A549 (cell line): Measurements from ENCODE around the gene PPL. TPM values are rescaled to one million over a fixed set of nuclear protein-coding genes. Genes with fewer than 3 reads are reported as not detected.

Experiments used
- ATAC-seq, 2 experiments: fragments of 200-7000 bp in 1 of 2; fragments of >200 bp in 1 of 2; cut with Nextera tagmentation in 1 of 2; cut with Tn5 transposase in 1 of 2; 3 replicates each; pipeline versions ENCODE4 v1.8.0 to v1.9.1; 2018 to 2020; ENCODE audit warnings: mild to moderate bottlenecking in 1 of 2, moderate library complexity in 1 of 2
- CTCF ChIA-PET: fragments of 300-600 bp; sonication (Branson Sonifier 250); formaldehyde crosslinking; extraction: SDS; loops from one replicate; lab custom pipeline; 2021; ENCODE audit warnings: antibody characterized with exemption, inconsistent platforms; lab: Yijun Ruan, JAX
- POLR2A ChIA-PET: fragments of 350-600 bp; formaldehyde crosslinking; extraction: SDS; loops from one replicate; lab custom pipeline; 2021; ENCODE audit warnings: antibody characterized with exemption, inconsistent platforms; lab: Yijun Ruan, JAX
- DNase-seq, 2 experiments: peaks; one replicate each; pipeline versions ENCODE4 v3.0.0 to v3.0.0-alpha.2; 2011 to 2016; ENCODE audit warnings: low read depth in 1 of 2, low spot score in 1 of 2
- FAIRE-seq: peaks from 2 replicates; lab custom pipeline; 2011; peaks lifted over from hg19 to GRCh38; lab: Jason Lieb, UNC
- H3K27ac ChIP-seq, 2 experiments: fragments of >200 bp; sonication (Bioruptor Twin); formaldehyde crosslinking; 3 replicates each; pipeline ENCODE4 v1.5.1; 2016 to 2017
- H3K4me1 ChIP-seq: fragments of >200 bp; sonication (Bioruptor Twin); formaldehyde crosslinking; 3 replicates; pipeline ENCODE4 v1.6.1; 2016
- H3K4me2 ChIP-seq: fragments of >200 bp; sonication (Bioruptor Twin); formaldehyde crosslinking; 3 replicates; pipeline ENCODE4 v1.6.1; 2016
- H3K4me3 ChIP-seq: fragments of >200 bp; sonication (Bioruptor Twin); formaldehyde crosslinking; 3 replicates; pipeline ENCODE4 v1.5.1; 2016
- H3K9me3 ChIP-seq: fragments of >200 bp; sonication (Bioruptor Twin); formaldehyde crosslinking; 3 replicates; pipeline ENCODE4 v1.6.1; 2016
- BHLHE40 ChIP-seq: IDR thresholded peaks from 2 replicates; pipeline ENCODE4 v1.6.1; 2012; ENCODE audit warnings: low read depth, low read length, inconsistent platforms
- CEBPB ChIP-seq, 2 experiments: fragments of >200 bp in 1 of 2; sonication (Bioruptor Twin) in 1 of 2; formaldehyde crosslinking in 1 of 2; IDR thresholded peaks; 2 replicates each; pipeline ENCODE4 v1.6.1; 2012 to 2016
- CHD2 ChIP-seq: fragments of 150-350 bp; IDR thresholded peaks from 2 replicates; pipeline ENCODE4 v1.6.1; 2014; ENCODE audit warnings: low read length; ENCODE audit not compliant: partially characterized antibody
- CHD4 ChIP-seq: fragments of 200-600 bp; sonication (generic); IDR thresholded peaks from 2 replicates; pipeline ENCODE4 v1.6.1; 2016; ENCODE audit warnings: antibody characterized with exemption, mild to moderate bottlenecking, borderline replicate concordance
- E2F6 ChIP-seq: IDR thresholded peaks from 2 replicates; pipeline ENCODE4 v1.6.1; 2012; ENCODE audit warnings: low read depth, borderline replicate concordance
- EHMT2 ChIP-seq: fragments of 200-600 bp; sonication (generic); IDR thresholded peaks from 2 replicates; pipeline ENCODE4 v1.6.1; 2016; ENCODE audit warnings: antibody characterized with exemption, low read depth, mild to moderate bottlenecking, moderate library complexity
- ELK1 ChIP-seq: fragments of 150-350 bp; IDR thresholded peaks from 2 replicates; pipeline ENCODE4 v1.6.1; 2014; ENCODE audit warnings: low read depth, mild to moderate bottlenecking, low read length
- EP300 ChIP-seq, 2 experiments: fragments of >200 bp; sonication (Bioruptor Twin); formaldehyde crosslinking; IDR thresholded peaks; 2 replicates in 1 of 2; 3 replicates in 1 of 2; pipeline ENCODE4 v1.6.1; 2016 to 2017
- ESRRA ChIP-seq: fragments of 150-350 bp; IDR thresholded peaks from 2 replicates; pipeline ENCODE4 v1.6.1; 2014; ENCODE audit warnings: mild to moderate bottlenecking, low read length, borderline replicate concordance
- FOSL2 ChIP-seq, 2 experiments: fragments of 450-650 bp in 1 of 2; fragments of >200 bp in 1 of 2; sonication (Bioruptor Twin) in 1 of 2; formaldehyde crosslinking; IDR thresholded peaks; 2 replicates each; pipeline versions ENCODE4 v1.5.0 to v1.6.1; 2016 to 2020; ENCODE audit warnings: mild to moderate bottlenecking in 1 of 2, moderate library complexity in 1 of 2
- FOXS1 ChIP-seq: fragments of 250-450 bp; sonication (Bioruptor Pico); IDR thresholded peaks from 2 replicates; pipeline ENCODE4 v1.5.0; 2020; ENCODE audit warnings: mild to moderate bottlenecking, moderate library complexity
- GATA3 ChIP-seq: IDR thresholded peaks from 2 replicates; pipeline ENCODE4 v1.6.1; 2012; ENCODE audit warnings: borderline replicate concordance
- HEYL ChIP-seq: fragments of 250-450 bp; sonication (Bioruptor Pico); IDR thresholded peaks from 2 replicates; pipeline ENCODE4 v1.8.0; 2021; ENCODE audit warnings: mild to moderate bottlenecking, moderate library complexity
- HOXB5 ChIP-seq: fragments of 250-450 bp; sonication (Bioruptor Pico); IDR thresholded peaks from 2 replicates; pipeline ENCODE4 v1.5.0; 2020; ENCODE audit warnings: mild to moderate bottlenecking, moderate library complexity
- MAFK ChIP-seq: fragments of 450-650 bp; IDR thresholded peaks from 2 replicates; pipeline ENCODE4 v1.6.1; 2014; ENCODE audit not compliant: partially characterized antibody
- NR3C1 ChIP-seq: fragments of >200 bp; sonication (Bioruptor Twin); formaldehyde crosslinking; IDR thresholded peaks from 3 replicates; pipeline ENCODE4 v1.6.1; 2017
- PBX3 ChIP-seq: IDR thresholded peaks from 2 replicates; pipeline ENCODE4 v1.6.1; 2012
- RCOR1 ChIP-seq: fragments of 150-350 bp; IDR thresholded peaks from 2 replicates; pipeline ENCODE4 v1.6.1; 2014; ENCODE audit warnings: antibody characterized with exemption, low read length, low read depth
- RNF2 ChIP-seq: fragments of 200-600 bp; sonication (generic); IDR thresholded peaks from 2 replicates; pipeline ENCODE4 v1.6.1; 2016; ENCODE audit warnings: low read depth, mild to moderate bottlenecking, antibody characterized with exemption, moderate library complexity, borderline replicate concordance
- SMC3 ChIP-seq: fragments of >200 bp; sonication (Bioruptor Twin); formaldehyde crosslinking; IDR thresholded peaks from 3 replicates; pipeline ENCODE4 v1.6.1; 2018; ENCODE audit warnings: inconsistent platforms
- TFCP2L1 ChIP-seq: fragments of 250-450 bp; sonication (Bioruptor Pico); IDR thresholded peaks from 2 replicates; pipeline ENCODE4 v1.5.0; 2021; ENCODE audit warnings: mild to moderate bottlenecking
- ZNF302 ChIP-seq: fragments of 250-450 bp; sonication (Bioruptor Pico); IDR thresholded peaks from 2 replicates; pipeline ENCODE4 v1.9.0; 2021; ENCODE audit warnings: inconsistent platforms, mild to moderate bottlenecking, moderate library complexity
- ZSCAN20 ChIP-seq: fragments of 250-450 bp; sonication (Bioruptor Pico); IDR thresholded peaks from 2 replicates; pipeline ENCODE4 v1.8.0; 2022; ENCODE audit warnings: mild to moderate bottlenecking, moderate library complexity
- WGBS: methylation state at CpG from one replicate; pipeline ENCODE4 v1.1.6; 2017; ENCODE audit errors: missing lambda C conversion rate; 5-methylcytosine and 5-hydroxymethylcytosine counted together
- polyA plus RNA-seq, 4 experiments: library from polyadenylated mRNA; depleted of rRNA in 3 of 4; stranded (reverse); fragments of >200 nt; fragmentation: RNase III in 1 of 4; extraction: RNeasy Plus Mini Kit Qiagen cat#74134 plus additional on column Dnase treatment in 1 of 4; gene quantifications; 2 replicates in 3 of 4; 3 replicates in 1 of 4; pipeline ENCODE4 v1.2.3, GENCODE V29; 2011 to 2017

PPL gene
- polyA plus RNA-seq, 2 of the 4 experiments (the other 2 are of a cell fraction): 1.8 to 2.6 TPM

GRCh38 chr16:4886151-4886550 is 50.8 kb downstream of the PPL start:
- 95% methylated on average over 5 of the region's 5 CpGs for WGBS
- FAIRE-seq (no peak), DNase-seq (no peak)
- Histone ChIP-seq H3K4me2 (no peak overlapping the region), H3K4me1 (no peaks in the 10 kb centered on the region)
- ChIA-PET CTCF (no interaction called here), POLR2A (no interaction called here)
- no peak for TF ChIP-seq ZSCAN20 (CRISPR knock-in tag)
- TF ChIP-seq RNF2: no peak
- TF ChIP-seq E2F6: no peak
- no peak for TF ChIP-seq RCOR1
- no peak for TF ChIP-seq ESRRA
- TF ChIP-seq PBX3: no peak
- TF ChIP-seq NR3C1: no peak
- TF ChIP-seq MAFK: no peak
- no peak for TF ChIP-seq ELK1
- TF ChIP-seq CEBPB (IDR thresholded peaks at IDR 0.05): no peak
- TF ChIP-seq EP300 (IDR thresholded peaks at IDR 0.05): no peak
- no peak for TF ChIP-seq HEYL
- no peak for TF ChIP-seq GATA3
- TF ChIP-seq ZNF302 (CRISPR knock-in tag): no peak
- TF ChIP-seq SMC3: no peak
- TF ChIP-seq FOSL2 (IDR thresholded peaks at IDR 0.05): no peak
- no peak for TF ChIP-seq FOSL2 (CRISPR knock-in tag; IDR thresholded peaks at IDR 0.05)
- no peak for TF ChIP-seq CHD4
- no peak for TF ChIP-seq HOXB5
- no peak for TF ChIP-seq BHLHE40
- TF ChIP-seq CHD2: no peak
- TF ChIP-seq, all 56 proteins: peak for 0
- no peak overlapping the region for H3K27ac ChIP-seq
- no peaks in the 10 kb centered on the region for H3K9me3 ChIP-seq
- no peak for ATAC-seq
- H3K4me3 ChIP-seq: no peak overlapping the region

- ATAC-seq (no peak), FAIRE-seq (no peak), DNase-seq (no peak)
- TF ChIP-seq E2F6 (no peak), PBX3 (no peak), TFCP2L1 (CRISPR knock-in tag) (no peak), EHMT2 (no peak), FOXS1 (CRISPR knock-in tag) (no peak), HOXB5 (no peak)
- Histone ChIP-seq H3K4me1 (no peaks in the 10 kb centered on the region), H3K4me3 (no peak overlapping the region), H3K4me2 (no peak overlapping the region), H3K27ac (no peak overlapping the region), H3K9me3 (no peaks in the 10 kb centered on the region)
- ChIA-PET CTCF (interaction anchor here (0.6 to 2.2 kb wide), 3 partner anchors 41 to 249 kb away, joined by 3 to 7 read pairs (median 4); no protein-coding TSS in a partner anchor), POLR2A (no interaction called here)
- 93% methylated on average over 45 of the region's 45 CpGs for WGBS
Observed at GRCh38 chr16:4884972-4885874, 51.7 kb downstream of the PPL start.
